Glomerular visceral epithelial cell (primary cell): Measurements from ENCODE around the gene CERS1.
"Not testable (repeated sequence)": the region's sequence is repeated elsewhere in the genome, so short reads cannot be mapped to it uniquely, and the experiment has no call there.

Experiments used
- DNase-seq: peaks from one replicate; pipeline ENCODE4 v3.0.0-alpha.2; 2016; ENCODE audit errors: extremely low spot score

The CERS1 gene

GRCh38 chr19:18919086-18919899, 23.3 kb upstream of the CERS1 start, which contains the start of the genes COPE and DDX49:
Gene COPE (minus strand): TSS chr19:18919387. CDS start chr19:18919348, 39 bp downstream.
Gene DDX49 (plus strand): TSS chr19:18919715. CDS start chr19:18919742, 27 bp downstream.
- peak; percentile 100 for DNase-seq

GRCh38 chr19:18917593-18917992, 21.6 kb upstream of the CERS1 start:
- DNase-seq: not testable (repeated sequence)

DNA sequence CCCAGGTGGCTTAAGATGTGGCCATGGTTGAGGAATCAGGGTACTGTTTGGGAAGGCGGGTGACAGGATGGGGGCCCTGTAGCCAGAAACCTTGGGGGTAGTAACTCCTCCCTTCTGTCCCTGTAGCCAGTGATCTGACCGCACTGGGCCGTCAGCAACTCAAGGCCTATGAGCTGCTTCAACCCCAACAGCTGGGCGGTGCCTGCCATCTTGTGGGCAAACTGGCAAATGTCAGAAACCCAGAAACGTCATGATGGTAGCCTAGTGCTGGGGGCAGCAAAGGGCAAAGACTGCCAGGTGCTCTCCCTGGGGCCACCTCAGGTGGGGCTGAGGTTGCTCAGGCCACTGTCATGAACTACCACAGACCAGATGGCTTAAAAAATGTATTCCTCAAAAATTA, 19.7 kb upstream of the CERS1 start:
- peak; percentile 42 for DNase-seq

DNA sequence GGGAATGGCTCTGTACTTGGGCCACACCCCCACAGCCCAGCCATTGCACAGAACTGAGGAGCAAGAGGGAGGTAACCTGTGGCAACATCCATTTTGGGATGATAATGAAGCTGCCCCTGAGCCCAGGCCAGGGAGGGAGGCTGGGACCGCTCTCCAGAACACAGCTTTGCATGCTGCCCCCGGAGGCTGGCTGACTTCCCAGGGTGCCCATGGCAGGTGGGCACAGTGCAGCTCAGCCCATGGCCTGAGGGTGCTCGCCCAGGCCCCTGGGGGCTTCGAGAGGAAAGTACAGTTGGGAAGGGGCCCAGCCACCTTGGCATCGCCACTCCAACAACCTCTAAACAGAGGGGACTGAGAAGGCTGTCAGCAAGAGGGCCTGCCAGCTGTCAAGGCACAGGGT, 17.5 kb upstream of the CERS1 start:
- DNase-seq: no peak

DNA sequence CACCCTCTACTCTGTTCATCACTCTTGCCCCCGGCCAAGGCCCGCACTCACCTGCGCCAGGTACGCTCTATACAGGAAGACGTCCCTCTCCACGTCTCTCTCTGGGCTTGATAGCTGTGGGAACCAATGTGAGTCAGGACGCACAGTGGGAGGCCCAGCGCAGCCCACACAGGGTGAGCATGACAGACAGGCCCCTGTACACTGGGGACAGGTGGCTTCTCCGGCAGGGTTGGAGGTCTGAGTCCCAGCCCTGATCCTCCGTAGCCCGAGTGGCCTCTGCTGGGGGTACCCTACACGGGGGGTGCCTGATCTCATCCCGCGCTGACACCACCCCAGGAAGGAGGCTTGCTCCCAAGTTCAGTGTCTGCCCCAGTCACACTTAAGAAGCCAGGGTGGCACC, 17.0 kb upstream of the CERS1 start:
- no peak for DNase-seq

- no peak for DNase-seq
Measured at GRCh38 chr19:18910801-18911436, 15.0 kb upstream of the CERS1 start.

DNA sequence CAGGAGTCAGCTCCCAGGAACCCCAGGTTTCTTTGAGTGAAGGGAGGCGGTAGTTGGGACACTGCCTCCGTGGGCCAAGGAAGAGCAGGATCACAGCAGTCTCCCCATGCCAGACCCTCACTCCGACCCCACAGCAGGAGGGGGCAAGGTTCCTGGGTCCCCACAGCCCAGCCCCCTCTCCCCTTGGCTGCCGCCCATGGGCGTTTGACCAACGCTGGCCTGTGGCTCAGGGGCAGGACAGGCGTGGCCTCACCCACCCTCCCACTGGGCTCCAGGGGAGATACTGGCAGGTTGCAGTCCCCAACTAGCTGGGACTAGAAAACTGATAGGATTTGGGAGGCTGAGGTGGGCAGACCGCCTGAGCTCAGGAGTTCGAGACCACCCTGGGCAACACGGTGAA, 14.1 kb upstream of the CERS1 start:
- no peak for DNase-seq

DNA sequence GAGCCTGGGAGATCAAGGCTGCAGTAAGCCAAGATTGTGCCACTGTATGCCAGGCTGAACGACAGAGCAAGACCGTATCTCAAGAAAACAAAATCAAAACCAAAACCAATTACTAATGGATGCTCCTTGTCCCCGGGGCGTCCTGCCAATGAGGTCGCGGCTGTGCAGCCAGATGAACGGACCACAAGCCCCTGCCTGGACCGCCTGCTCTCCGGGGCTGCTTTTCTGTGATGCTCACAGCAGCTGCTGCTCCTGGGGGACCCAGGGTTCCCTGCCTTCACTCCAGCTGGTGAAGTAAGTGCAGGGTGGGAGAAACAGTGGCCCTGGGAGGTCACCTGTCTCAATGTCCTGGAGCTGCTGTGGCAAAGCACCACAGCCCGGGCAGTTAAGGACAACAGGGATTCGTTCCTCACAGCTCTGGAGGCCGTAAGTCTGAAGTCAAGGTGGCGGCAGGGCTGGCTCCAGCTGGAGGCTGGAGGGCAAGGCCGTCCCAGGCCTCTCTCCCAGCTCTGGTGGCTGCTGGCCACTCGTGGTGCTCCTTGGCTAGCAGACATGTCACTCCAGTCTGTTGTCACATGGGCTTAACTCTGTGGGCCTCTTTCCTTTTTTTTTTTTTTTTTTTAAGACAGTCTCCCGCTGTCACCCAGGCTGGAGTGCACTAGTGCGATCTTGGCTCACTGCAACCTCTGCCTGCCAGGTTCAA, 13.1 kb upstream of the CERS1 start:
- no peak for DNase-seq

- no peak for DNase-seq
Measured at GRCh38 chr19:18906605-18907519, 10.9 kb upstream of the CERS1 start.

DNA sequence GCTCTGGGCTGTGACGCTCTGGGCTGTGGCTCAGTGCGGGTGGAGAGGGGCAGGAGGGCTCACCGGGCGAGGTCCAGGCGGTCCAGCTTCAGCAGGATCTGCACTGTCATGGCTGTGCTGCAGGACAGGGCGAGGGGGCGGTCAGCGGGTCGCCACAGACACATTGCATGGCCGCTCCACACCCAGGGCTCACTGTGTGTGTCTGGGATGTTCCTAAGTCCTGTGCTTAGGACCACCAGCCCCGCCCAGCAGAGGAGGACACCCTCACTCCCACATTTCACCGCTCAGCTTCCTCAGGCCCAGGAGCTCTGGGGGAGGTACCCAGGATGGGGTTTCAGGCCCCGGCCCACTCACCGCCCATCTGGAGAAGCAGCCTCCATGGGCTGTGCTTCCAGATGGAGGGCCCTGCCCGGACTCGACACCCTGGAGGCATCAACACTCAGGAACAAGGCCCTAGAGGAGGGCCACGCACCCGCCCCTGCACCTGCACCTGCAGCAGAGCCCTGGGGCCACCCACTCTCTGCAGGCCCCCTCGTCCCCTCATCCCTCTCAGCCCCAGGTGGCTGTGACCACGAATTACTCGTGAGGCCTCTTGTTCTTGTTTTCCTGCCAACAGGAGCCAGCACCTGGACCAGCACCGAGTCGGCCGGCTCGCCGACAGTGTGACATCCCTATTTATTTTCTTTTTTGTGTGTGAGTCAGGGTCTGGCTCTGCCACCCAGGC, 9.7 kb upstream of the CERS1 start:
- DNase-seq: no peak

GRCh38 chr19:18905058-18905456, 9.1 kb upstream of the CERS1 start:
- DNase-seq: no peak

DNA sequence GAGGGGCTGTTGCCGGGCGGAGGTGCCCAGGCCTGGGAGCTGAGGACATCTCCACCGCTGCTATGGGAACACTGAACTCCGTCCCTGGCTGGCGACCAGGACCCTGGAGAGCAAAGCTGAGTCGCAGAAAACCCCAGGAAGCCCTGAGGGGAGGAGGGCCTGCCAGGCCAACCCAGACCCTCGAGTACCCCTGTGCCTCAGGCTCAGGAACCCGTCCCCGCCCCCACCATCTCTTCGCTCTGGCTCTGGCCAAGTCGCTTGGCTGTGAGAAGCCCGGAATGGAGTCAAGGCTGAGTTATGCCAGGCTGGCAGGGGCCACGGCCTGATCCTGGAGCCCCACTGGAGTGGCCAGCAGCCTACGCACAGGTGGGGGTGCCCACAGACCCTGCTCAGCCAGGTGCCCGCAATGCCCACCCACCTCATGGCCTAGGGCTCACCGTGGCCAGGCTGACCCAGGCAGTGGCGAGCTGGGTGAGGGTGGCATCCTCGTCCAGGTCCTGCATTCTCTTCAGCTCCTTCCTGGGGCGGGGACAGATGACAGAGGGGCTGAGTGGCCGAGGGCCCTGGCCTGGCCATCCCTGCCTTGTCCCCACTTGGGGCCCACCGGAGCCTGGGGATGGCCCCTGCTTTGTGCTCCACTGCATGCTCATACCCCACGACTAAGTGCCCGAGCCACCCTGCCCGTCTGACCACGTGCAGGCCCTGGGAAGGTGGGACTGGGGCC, 8.5 kb upstream of the CERS1 start:
- DNase-seq: no peak

GRCh38 chr19:18903156-18904037, 7.4 kb upstream of the CERS1 start:
- no peak for DNase-seq

DNA sequence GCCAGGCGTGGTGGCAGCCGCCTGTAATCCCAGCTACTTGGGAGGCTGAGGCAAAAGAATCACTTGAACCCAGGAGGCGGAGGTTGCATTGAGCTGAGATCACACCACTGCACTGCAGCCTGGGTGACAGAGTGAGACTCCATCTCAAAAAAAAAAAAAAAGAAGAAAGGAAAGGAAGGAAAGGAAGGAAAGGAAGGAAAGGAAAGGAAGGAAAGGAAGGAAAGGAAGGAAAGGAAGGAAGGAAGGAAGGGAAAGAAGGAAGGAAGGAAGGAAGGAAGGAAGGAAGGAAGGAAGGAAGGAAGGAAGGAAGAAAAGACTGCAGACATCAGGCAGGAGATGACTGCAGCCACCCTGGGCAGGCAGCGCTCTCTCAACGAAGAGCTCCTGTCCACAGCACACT, 6.6 kb upstream of the CERS1 start:
- not testable (repeated sequence) for DNase-seq

DNA sequence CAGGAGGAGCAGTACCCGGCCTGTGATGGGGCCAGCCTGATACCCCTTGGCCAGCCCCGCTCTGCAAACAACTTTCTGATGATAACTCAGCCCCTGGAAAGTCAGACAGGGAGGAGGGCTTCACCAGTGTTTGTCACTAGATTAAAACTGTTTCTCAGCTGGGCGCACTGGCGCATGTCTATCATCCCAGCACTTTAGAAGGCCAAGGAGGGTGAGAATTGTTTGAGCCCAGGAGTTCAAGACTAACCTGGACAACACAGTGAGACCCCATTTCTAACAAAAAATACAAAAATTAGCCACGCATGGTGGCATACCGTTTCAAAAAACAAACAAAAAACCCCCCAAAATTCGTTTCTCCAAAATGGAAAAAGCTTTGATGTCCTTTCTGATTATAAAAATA, 5.5 kb upstream of the CERS1 start:
- no peak for DNase-seq

DNA sequence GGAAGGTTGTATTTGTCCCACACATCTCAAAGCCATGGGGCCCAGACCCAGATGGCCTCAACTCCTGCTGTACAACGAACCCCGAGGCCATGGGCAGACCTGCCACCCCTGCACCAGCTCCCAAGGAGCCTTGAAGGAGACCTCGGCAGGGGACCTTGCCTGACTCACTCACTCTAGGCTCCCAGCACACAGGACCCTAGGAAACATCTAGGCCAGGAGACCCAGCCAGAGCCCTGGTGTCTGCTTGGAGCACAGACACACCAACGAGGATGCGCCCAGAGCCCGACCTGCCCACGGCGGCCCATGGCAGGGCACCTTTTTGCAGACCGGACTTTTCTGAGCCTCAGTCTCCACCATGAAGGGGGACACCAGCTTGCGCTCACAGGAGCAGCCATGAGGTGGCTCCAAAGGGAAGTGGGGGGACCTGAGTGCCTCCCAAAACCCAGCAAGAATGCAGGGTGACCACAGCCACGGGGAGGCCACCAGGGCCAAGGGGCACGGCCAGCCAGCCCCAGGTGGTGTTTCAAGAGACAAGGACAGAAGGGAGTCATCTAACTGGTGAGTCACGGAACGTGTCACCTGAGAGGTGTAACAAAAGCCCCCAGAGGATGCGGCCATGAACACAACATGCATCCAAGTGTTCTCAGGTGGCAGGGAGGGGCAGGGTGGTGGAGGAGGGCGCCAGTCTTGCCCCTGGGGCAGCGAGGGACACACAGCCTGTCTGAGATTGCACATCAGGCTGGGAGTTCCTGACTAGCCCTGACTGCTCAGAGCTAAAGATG, 4.9 kb upstream of the CERS1 start:
- DNase-seq: no peak

DNA sequence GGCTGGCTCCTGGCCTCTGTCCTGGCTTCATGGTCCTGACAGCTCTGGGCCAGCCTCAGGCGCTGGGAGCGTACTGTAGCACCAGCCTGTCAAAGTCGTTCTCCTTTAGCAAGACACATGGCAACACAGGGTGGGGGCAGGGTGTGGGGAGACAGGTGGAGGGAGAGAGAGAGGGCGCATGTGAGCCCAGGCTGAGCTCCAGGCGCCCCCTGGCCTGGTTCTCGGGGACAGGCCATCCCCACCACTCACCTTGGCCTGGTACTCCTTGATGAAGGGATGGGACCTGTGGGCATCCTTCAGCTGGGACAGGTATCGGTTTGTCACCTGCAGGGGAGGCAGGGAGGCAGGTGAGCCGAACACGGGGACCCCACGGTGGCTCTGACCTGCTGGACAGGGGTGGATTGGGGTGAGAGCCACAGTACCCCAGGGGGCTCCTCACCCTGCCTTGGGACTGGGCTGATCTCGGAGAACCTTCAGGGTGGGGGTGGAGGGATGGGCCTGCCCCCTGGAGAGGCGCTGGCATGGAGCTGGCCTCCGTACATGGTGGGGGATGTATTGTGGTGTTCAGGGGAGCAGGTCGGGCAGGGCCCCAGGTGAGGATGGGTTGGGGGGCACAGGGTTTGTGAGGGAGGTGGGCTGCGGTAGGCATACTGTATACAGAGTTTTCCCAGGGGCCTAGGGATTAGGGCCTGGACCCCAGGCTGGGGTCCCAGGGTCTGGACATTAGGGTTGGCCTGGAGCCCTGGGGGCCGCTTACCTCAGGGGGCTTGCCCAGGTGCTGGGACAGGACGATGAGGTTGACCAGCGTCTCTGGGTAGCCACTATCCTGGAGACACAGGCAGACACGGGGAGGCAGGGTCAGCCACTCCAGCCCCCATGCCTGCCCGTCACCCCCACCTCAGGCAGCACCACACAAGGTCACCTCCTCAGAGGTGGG, 3.9 kb upstream of the CERS1 start:
- no peak for DNase-seq
